ENCODE results near the gene SFSWAP.

The SFSWAP gene

GRCh38 chr12:131842169-131842568 is 131.3 kb downstream of the SFSWAP start:
- intact Hi-C loops (cut with DNase I), result no loop called here

DNA sequence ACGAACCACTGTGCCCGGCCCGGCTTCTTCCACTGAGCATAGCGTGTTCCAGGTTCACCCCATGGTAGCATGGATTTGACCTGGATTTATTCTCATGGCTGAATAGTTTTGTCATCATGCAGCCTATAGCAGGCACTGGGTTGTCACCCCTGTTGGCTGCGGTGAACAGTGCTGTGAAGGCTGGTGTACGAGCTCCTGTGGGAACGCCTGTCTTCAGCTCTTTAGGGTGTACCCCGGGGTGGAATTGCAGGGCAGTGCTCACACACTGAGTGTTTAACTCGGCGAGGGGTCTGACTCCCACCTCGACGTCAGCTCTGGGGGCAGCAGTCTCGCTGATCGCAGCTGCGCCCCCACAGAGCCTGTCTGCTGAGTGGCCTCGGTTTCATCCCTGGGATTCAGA is 132.6 kb downstream of the SFSWAP start:
- intact Hi-C loops (cut with DNase I), result no loop called here
- no peak for DNase-seq

More at GRCh38 chr12:131842169-131842568, 131.3 kb downstream of the SFSWAP start:
- no peak for DNase-seq

GRCh38 chr12:131844140-131844539 is 133.2 kb downstream of the SFSWAP start:
- intact Hi-C loops (cut with DNase I), result no loop called here
- no peak for DNase-seq

DNA sequence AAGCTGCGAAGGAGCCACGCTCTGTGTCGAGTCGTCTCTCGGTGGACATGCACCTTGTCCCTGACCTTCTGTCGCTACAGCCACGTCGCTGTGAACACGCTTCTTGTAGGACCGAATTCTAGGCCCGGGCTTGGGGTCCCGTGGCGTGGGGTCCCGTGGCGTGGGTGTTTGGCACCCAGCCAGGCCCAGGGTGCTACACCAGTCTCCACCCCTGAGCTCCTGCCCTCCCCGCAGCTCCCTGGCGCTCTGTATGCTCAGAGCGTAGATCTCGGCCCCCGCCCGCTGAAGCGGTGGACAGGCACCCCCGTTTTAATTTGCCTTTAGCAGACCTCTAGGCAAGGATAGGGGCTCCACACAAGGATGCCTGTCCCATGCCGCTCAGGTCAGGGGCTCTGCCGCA is 133.8 kb downstream of the SFSWAP start:
- intact Hi-C loops (cut with DNase I), result no loop called here
- no peak for DNase-seq

DNA sequence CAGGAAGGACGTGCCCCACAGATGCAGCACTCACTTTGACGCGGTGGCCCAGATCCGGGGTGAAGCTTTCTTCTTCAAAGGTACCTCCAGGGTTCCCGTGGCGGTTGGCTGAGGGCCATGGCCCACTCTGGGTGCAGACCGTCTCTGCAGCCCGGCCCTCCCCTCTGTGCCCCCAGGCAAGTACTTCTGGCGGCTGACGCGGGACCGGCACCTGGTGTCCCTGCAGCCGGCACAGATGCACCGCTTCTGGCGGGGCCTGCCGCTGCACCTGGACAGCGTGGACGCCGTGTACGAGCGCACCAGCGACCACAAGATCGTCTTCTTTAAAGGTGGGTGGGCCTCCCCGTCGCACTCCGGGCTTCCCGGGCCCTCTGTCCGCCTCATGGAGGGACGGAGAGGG is 134.2 kb downstream of the SFSWAP start:
- no peak for DNase-seq
- intact Hi-C loops (cut with DNase I), result no loop called here

DNA sequence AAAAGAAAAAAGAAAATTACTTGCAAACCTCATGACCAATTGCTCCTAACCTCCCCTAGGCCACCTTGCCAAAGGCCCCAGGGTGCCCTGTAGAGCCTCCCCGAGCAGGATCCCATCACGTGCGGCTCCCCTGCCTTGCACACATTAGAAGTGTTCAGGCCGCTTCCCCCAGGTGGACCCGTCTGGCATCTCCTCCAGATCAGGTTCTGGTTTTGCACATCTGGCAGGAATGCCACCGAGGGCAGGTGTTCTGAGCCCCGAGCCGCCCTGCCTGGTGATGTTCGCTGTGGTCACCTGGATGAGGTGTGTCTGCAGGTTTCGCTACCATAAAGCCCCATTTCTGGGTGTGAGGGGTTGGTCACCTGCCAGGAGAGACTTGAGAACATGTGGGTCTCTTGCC is 136.6 kb downstream of the SFSWAP start:
- intact Hi-C loops (cut with DNase I), result no loop called here
- DNase-seq, result no peak

DNA sequence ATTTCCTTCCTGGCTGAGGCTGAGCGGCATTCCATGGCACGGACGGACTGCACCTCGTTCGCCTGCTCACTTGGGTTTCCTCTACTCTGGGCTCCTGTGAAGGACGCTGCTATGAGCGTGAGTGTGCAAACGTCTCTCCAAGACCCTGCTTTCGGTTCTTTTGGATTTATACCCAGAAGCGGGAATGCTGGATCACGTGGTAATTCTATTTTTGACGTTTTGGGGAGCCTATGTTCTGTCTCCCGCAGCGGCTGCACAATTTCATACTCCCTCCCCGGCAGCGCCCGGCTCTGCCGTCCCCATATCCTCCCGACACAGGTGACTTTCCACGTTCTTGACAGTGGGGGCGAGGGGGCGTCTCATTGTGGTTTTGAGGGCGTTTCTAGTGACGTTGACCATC is 137.9 kb downstream of the SFSWAP start:
- intact Hi-C loops (cut with DNase I), result no loop called here
- DNase-seq, result no peak
